H9 (cell line): ENCODE measurements around the gene ADCY1. TPM values are rescaled to one million over a fixed set of nuclear protein-coding genes. Genes with fewer than 3 reads are reported as not detected.

Experiments
- DNase-seq: peaks from one replicate; pipeline ENCODE4 v3.0.0-alpha.2; 2017
- H2AFZ ChIP-seq: one replicate; pipeline ENCODE4 v1.6.1; 2013; ENCODE audit warnings: mild to moderate bottlenecking, low read length, control low read depth, moderate library complexity
- H2AK5ac ChIP-seq: 2 replicates; pipeline ENCODE4 v1.6.1; 2013; ENCODE audit warnings: low read length, control low read depth, mixed read lengths; ENCODE audit not compliant: insufficient read length
- H2BK120ac ChIP-seq: one replicate; pipeline ENCODE4 v1.6.1; 2013; ENCODE audit warnings: low read depth, mild to moderate bottlenecking, low read length, control low read depth, inconsistent platforms; ENCODE audit not compliant: poor library complexity, severe bottlenecking
- H2BK12ac ChIP-seq: 2 replicates; pipeline ENCODE4 v1.6.1; 2013; ENCODE audit warnings: low read length, control low read depth, mixed read lengths, low read depth; ENCODE audit not compliant: insufficient read length
- H2BK15ac ChIP-seq: 2 replicates; pipeline ENCODE4 v1.6.1; 2013; ENCODE audit warnings: low read depth, low read length, control low read depth
- H2BK20ac ChIP-seq: one replicate; pipeline ENCODE4 v1.6.1; 2013; ENCODE audit warnings: low read depth, mild to moderate bottlenecking, low read length, control low read depth, inconsistent platforms; ENCODE audit not compliant: poor library complexity, severe bottlenecking
- H2BK5ac ChIP-seq: 2 replicates; pipeline ENCODE4 v1.6.1; 2013; ENCODE audit warnings: low read length, control low read depth, mixed read lengths; ENCODE audit not compliant: insufficient read length
- H3K14ac ChIP-seq: 2 replicates; pipeline ENCODE4 v1.6.1; 2013; ENCODE audit warnings: low read length, control low read depth; ENCODE audit not compliant: insufficient read depth
- H3K18ac ChIP-seq: 2 replicates; pipeline ENCODE4 v1.6.1; 2013; ENCODE audit warnings: low read depth, mild to moderate bottlenecking, mixed read lengths, low read length, control low read depth; ENCODE audit not compliant: insufficient read length
- H3K23ac ChIP-seq: 2 replicates; pipeline ENCODE4 v1.6.1; 2013; ENCODE audit warnings: low read length, control low read depth, mixed read lengths, low read depth; ENCODE audit not compliant: insufficient read length
- H3K23me2 ChIP-seq: 2 replicates; pipeline ENCODE4 v1.6.1; 2013; ENCODE audit warnings: low read depth, mild to moderate bottlenecking, mixed read lengths, low read length, control low read depth; ENCODE audit not compliant: insufficient read length, poor library complexity, severe bottlenecking
- H3K27ac ChIP-seq: 2 replicates; pipeline ENCODE4 v1.5.1; 2013; ENCODE audit warnings: low read length, control low read depth, mixed read lengths, low read depth; ENCODE audit not compliant: insufficient read length
- H3K27me3 ChIP-seq: 2 replicates; pipeline ENCODE4 v1.6.1; 2013; ENCODE audit warnings: low read length, control low read depth, inconsistent platforms; ENCODE audit not compliant: insufficient read depth
- H3K4ac ChIP-seq: 2 replicates; pipeline ENCODE4 v1.6.1; 2013; ENCODE audit warnings: low read depth, mild to moderate bottlenecking, control low read depth, inconsistent platforms, low read length, moderate library complexity
- H3K4me1 ChIP-seq: 2 replicates; pipeline ENCODE4 v1.6.1; 2013; ENCODE audit warnings: low read length, control low read depth, inconsistent platforms; ENCODE audit not compliant: insufficient read depth
- H3K4me2 ChIP-seq: 2 replicates; pipeline ENCODE4 v1.6.1; 2013; ENCODE audit warnings: low read length, control low read depth, mixed read lengths; ENCODE audit not compliant: insufficient read length, insufficient read depth
- H3K56ac ChIP-seq: 2 replicates; pipeline ENCODE4 v1.6.1; 2013; ENCODE audit warnings: low read depth, mild to moderate bottlenecking, mixed read lengths, low read length, control low read depth; ENCODE audit not compliant: insufficient read length
- H3K79me1 ChIP-seq: 2 replicates; pipeline ENCODE4 v1.6.1; 2013; ENCODE audit warnings: low read depth, mild to moderate bottlenecking, moderate library complexity, low read length, control low read depth, inconsistent platforms; ENCODE audit not compliant: insufficient read depth, poor library complexity, severe bottlenecking
- H3K79me2 ChIP-seq: 2 replicates; pipeline ENCODE4 v1.6.1; 2013; ENCODE audit warnings: low read length, control low read depth, inconsistent platforms; ENCODE audit not compliant: insufficient read depth
- H3K9ac ChIP-seq: 2 replicates; pipeline ENCODE4 v1.6.1; 2013; ENCODE audit warnings: low read length, control low read depth, mixed read lengths; ENCODE audit not compliant: insufficient read length; ENCODE audit errors: extremely low read depth
- H3K9me3 ChIP-seq: one replicate; pipeline ENCODE4 v1.6.1; 2013; ENCODE audit warnings: low read depth, low read length, inconsistent platforms; ENCODE audit not compliant: control insufficient read depth
- H3T11ph ChIP-seq: one replicate; pipeline ENCODE4 v1.6.1; 2013; ENCODE audit warnings: mild to moderate bottlenecking, low read length, control low read depth, inconsistent platforms
- H4K20me1 ChIP-seq: one replicate; pipeline ENCODE4 v1.6.1; 2013; ENCODE audit not compliant: control insufficient read depth, insufficient read length, insufficient read depth
- H4K5ac ChIP-seq: 2 replicates; pipeline ENCODE4 v1.6.1; 2013; ENCODE audit warnings: low read depth, mild to moderate bottlenecking, mixed read lengths, low read length, control low read depth; ENCODE audit not compliant: insufficient read length
- H4K8ac ChIP-seq: replicated peaks from 2 replicates; pipeline ENCODE4 v1.6.1; 2013; ENCODE audit warnings: low read length, control low read depth, mixed read lengths, low read depth; ENCODE audit not compliant: insufficient read length
- H4K91ac ChIP-seq: 2 replicates; pipeline ENCODE4 v1.6.1; 2013; ENCODE audit warnings: low read depth, mild to moderate bottlenecking, moderate library complexity, mixed read lengths, low read length, control low read depth; ENCODE audit not compliant: insufficient read length
- H3K27ac Mint-ChIP-seq, 3 experiments: 2 replicates in 2 of 3; 3 replicates in 1 of 3; pipeline ENCODE4 v1.8.0; 2020 to 2021; ENCODE audit warnings: mixed read lengths in 3 of 3, mild to moderate bottlenecking in 1 of 3, moderate library complexity in 1 of 3
- H3K27me3 Mint-ChIP-seq: 2 replicates; pipeline ENCODE4 v1.8.0; 2021; ENCODE audit warnings: low read depth, mild to moderate bottlenecking, moderate library complexity, mixed read lengths
- H3K36me3 Mint-ChIP-seq, 3 experiments: 2 replicates in 2 of 3; 3 replicates in 1 of 3; pipeline ENCODE4 v1.8.0; 2020 to 2021; ENCODE audit warnings: low read depth in 3 of 3, mixed read lengths in 3 of 3; ENCODE audit not compliant: insufficient read depth in 1 of 3
- H3K4me1 Mint-ChIP-seq, 2 experiments: 2 replicates each; pipeline ENCODE4 v1.8.0; 2020; ENCODE audit warnings: mixed read lengths in 2 of 2
- H3K4me3 Mint-ChIP-seq, 2 experiments: 2 replicates in 1 of 2; 3 replicates in 1 of 2; pipeline ENCODE4 v1.8.0; 2020 to 2021; ENCODE audit warnings: mild to moderate bottlenecking in 2 of 2, mixed read lengths in 2 of 2, moderate library complexity in 1 of 2
- H3K9me3 Mint-ChIP-seq, 2 experiments: 2 replicates in 1 of 2; 3 replicates in 1 of 2; pipeline ENCODE4 v1.8.0; 2020; ENCODE audit warnings: mild to moderate bottlenecking in 2 of 2, mixed read lengths in 2 of 2, moderate library complexity in 1 of 2
- CTCF ChIP-seq: fragments of 200-600 bp; sonication (generic); conservative IDR thresholded peaks from 3 replicates; pipeline ENCODE4 v1.8.0; 2021; ENCODE audit warnings: antibody characterized with exemption, mild to moderate bottlenecking
- WGBS: extraction: QIAGEN DNeasy Blood & Tissue Kit; methylation state at CpG from one replicate; pipeline ENCODE4 v1.1.7; 2013; ENCODE audit warnings: missing lambda C conversion rate, low lambda C conversion rate, mixed read lengths; ENCODE audit not compliant: insufficient read length; ENCODE audit errors: extremely low coverage; 5-methylcytosine and 5-hydroxymethylcytosine counted together
- total RNA-seq: library from RNA; stranded (reverse); gene quantifications from 2 replicates; pipeline ENCODE4 v1.2.1, GENCODE V29; 2021

The ADCY1 gene
- total RNA-seq, 1 experiment from 2014 or later, result 21.6 TPM

- Histone ChIP-seq H3K18ac (no peak overlapping the region), H3K79me1 (no peaks in the 10 kb centered on the region), H3K23me2 (no peaks in the 10 kb centered on the region), H4K5ac (no peak overlapping the region), H3K27me3 (no peaks in the 10 kb centered on the region), H3K4me2 (no peak overlapping the region), H3K56ac (no peak overlapping the region), H3K9ac (no peak overlapping the region), H2BK120ac (no peak overlapping the region), H2BK20ac (no peak overlapping the region), H3T11ph (no peak overlapping the region), H3K9me3 (no peaks in the 10 kb centered on the region), H2BK5ac (no peak overlapping the region), H2BK15ac (no peak overlapping the region), H3K14ac (no peak overlapping the region), H3K23ac (no peak overlapping the region), H2AFZ (no peak overlapping the region), H3K79me2 (no peaks in the 10 kb centered on the region), H4K91ac (no peak overlapping the region), H4K20me1 (no peaks in the 10 kb centered on the region), H2AK5ac (no peak overlapping the region), H3K27ac (no peak overlapping the region), H4K8ac (no peak overlapping the region), H3K4me1 (peaks cover 11% of the 10 kb centered on the region; the same call in 1 of the 2 replicates), H3K4ac (no peak overlapping the region), H2BK12ac (no peak overlapping the region)
- no peak overlapping the region for H3K4me3 Mint-ChIP-seq
- no peaks in the 10 kb centered on the region; a peak in 1 of 7 replicates for H3K36me3 Mint-ChIP-seq
- no CpG with 5 or more reads among the region's 4 CpGs for WGBS
- H3K27me3 Mint-ChIP-seq, result peaks cover 11% of the 10 kb centered on the region
- H3K27ac Mint-ChIP-seq, result no peak overlapping the region
- DNase-seq, result no peak
- H3K9me3 Mint-ChIP-seq, result 0 out of 5 replicates have a peak, but pooled peaks cover 0 to 3% of the 10 kb centered on the region in 2 experiments
- H3K4me1 Mint-ChIP-seq, result peaks cover 39% of the 10 kb centered on the region in 2 experiments
- TF ChIP-seq CTCF, result no peak
These were observed 7.2 kb upstream of the ADCY1 start for GRCh38 chr7:45566961-45567360.
